NK-92 treated with Interleukin-12 subunit alpha and Interleukin-12 subunit beta, amount 100 ng/mL, for 24 hours (cell line): ENCODE results near the gene FZD8.

Experiments
- DNase-seq: peaks from one replicate; lab custom pipeline; 2025; lab: John Stamatoyannopoulos, UW

FZD8 gene

GRCh38 chr10:35640951-35641675, 983 bp downstream of the FZD8 start:
- DNase-seq = no peak

GRCh38 chr10:35640474-35640873, 1.6 kb downstream of the FZD8 start:
- DNase-seq = no peak

- no peak for DNase-seq
Measured at GRCh38 chr10:35639728-35640401, 2.2 kb downstream of the FZD8 start.

GRCh38 chr10:35639021-35639727, 2.9 kb downstream of the FZD8 start:
- DNase-seq = no peak

- no peak for DNase-seq
Measured at GRCh38 chr10:35638101-35638500, 4.0 kb downstream of the FZD8 start.

- DNase-seq = no peak
Measured at GRCh38 chr10:35637462-35637861, 4.6 kb downstream of the FZD8 start.

GRCh38 chr10:35636956-35637355, 5.1 kb downstream of the FZD8 start:
- no peak for DNase-seq

GRCh38 chr10:35635576-35635975, 6.5 kb downstream of the FZD8 start:
- no peak for DNase-seq

- DNase-seq = no peak
Measured at GRCh38 chr10:35633006-35633980, 8.8 kb downstream of the FZD8 start.

- no peak for DNase-seq
Measured at GRCh38 chr10:35632027-35632426, 10.1 kb downstream of the FZD8 start.

- no peak for DNase-seq
Measured at GRCh38 chr10:35631404-35631803, 10.7 kb downstream of the FZD8 start.

- DNase-seq = no peak
Measured at GRCh38 chr10:35626971-35627507, 15.1 kb downstream of the FZD8 start.

GRCh38 chr10:35614312-35614711, 27.8 kb downstream of the FZD8 start:
- DNase-seq = no peak

- no peak for DNase-seq
Measured at GRCh38 chr10:35613597-35614226, 28.4 kb downstream of the FZD8 start.

GRCh38 chr10:35613107-35613440, 29.0 kb downstream of the FZD8 start:
- no peak for DNase-seq

- no peak for DNase-seq
Measured at GRCh38 chr10:35612385-35613106, 29.6 kb downstream of the FZD8 start.

GRCh38 chr10:35611750-35612149, 30.3 kb downstream of the FZD8 start:
- no peak for DNase-seq

- DNase-seq = no peak
Measured at GRCh38 chr10:35608328-35608672, 33.8 kb downstream of the FZD8 start.

- DNase-seq = no peak
Measured at GRCh38 chr10:35607475-35608327, 34.4 kb downstream of the FZD8 start.

GRCh38 chr10:35606430-35606829, 35.7 kb downstream of the FZD8 start:
- no peak for DNase-seq
